ENCODE results near the gene AUP1. TPM values are rescaled to one million over a fixed set of nuclear protein-coding genes. Genes with fewer than 3 reads are reported as not detected.

Gene AUP1
- total and polyA plus RNA-seq, 9 of the 15 experiments (the other 6 are each of a cell fraction or from before 2014, with no cell fraction given), result 70.7 to 245 (median 165) TPM

- no peak for TF ChIP-seq E2F5 (CRISPR knock-in tag; IDR thresholded peaks at IDR 0.05)
- TF ChIP-seq NCOA2 (IDR thresholded peaks at IDR 0.05; ENCODE audit: partially characterized antibody in 2 of 2), result no peak
- TF ChIP-seq ZNF197 (CRISPR knock-in tag; IDR thresholded peaks at IDR 0.05; ENCODE audit: low read depth), result 0 out of 2 replicates have a peak, but pooled peaks have one; percentile 79
- peak; percentile 44 for TF ChIP-seq PRDM10 (IDR thresholded peaks at IDR 0.05; ENCODE audit: partially characterized antibody)
- TF ChIP-seq E2F6 (IDR thresholded peaks at IDR 0.05; ENCODE audit: borderline replicate concordance in 1 of 2, extremely low read depth in 1 of 2, insufficient read depth in 1 of 2, insufficient read length in 1 of 2, low read depth in 1 of 2, low read length in 1 of 2, poor library complexity in 1 of 2, severe bottlenecking in 1 of 2), result peak; percentile 42 to 45
- TF ChIP-seq FOXJ3 (CRISPR knock-in tag; IDR thresholded peaks at IDR 0.05), result no peak
- TF ChIP-seq ZNF449 (CRISPR knock-in tag; IDR thresholded peaks at IDR 0.05), result no peak
- TF ChIP-seq TSC22D4 (tag; IDR thresholded peaks at IDR 0.05), result no peak
- no peak; the same call in 1 of the 2 replicates for TF ChIP-seq SRSF1 (IDR thresholded peaks at IDR 0.05; ENCODE audit: low read depth, low read length)
- TF ChIP-seq POLR2H (tag; IDR thresholded peaks at IDR 0.05; ENCODE audit: low read depth), result peak; percentile 73
- peak; percentile 66 for TF ChIP-seq E2F8 (IDR thresholded peaks at IDR 0.05; ENCODE audit: low read depth, partially characterized antibody)
- TF ChIP-seq TAF7 (tag; IDR thresholded peaks at IDR 0.05), result peak; percentile 93
- peak; percentile 55 for TF ChIP-seq ZFX (CRISPR knock-in tag; IDR thresholded peaks at IDR 0.05)
- peak; percentile 87 for TF ChIP-seq PHF20 (IDR thresholded peaks at IDR 0.05; ENCODE audit: partially characterized antibody)
- no peak for TF ChIP-seq COPS2 (conservative IDR thresholded peaks at IDR 0.05)
Measured at GRCh38 chr2:74529357-74530238, at the start of gene AUP1, which contains the start of gene HTRA2 (continued).

All from K562 (cell line).